ENCODE measurements around the gene GNG7. TPM values are rescaled to one million over a fixed set of nuclear protein-coding genes. Genes with fewer than 3 reads are reported as not detected.

GNG7 gene
- total and polyA plus RNA-seq, 2 donors (not counting 3 experiments of a cell fraction or from before 2014, with no cell fraction given): 0.29 to 0.84 TPM

DNA sequence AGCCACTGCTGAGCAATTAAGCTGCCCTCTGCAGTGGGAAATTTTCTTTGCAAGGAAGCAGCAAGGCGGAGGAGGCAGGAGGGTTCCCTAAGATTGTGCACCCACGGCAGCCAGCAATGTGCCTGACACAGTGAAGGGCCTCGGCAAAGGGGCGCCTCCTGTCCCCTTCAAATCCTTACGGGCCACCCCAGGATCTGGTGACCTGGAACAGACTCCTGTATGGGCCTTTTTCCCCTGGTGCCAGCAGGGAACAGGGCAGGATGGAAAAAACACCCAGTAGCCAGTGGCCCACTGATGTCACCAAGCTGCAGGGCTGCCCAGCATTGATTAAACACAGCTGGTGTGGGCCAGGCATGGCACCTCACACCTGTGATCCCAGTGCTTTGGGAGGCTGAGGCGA lies 86.7 kb downstream of the GNG7 start:
- DNase-seq (ENCODE audit: low read depth, low spot score) (no peak), FAIRE-seq (no peak)
- Histone ChIP-seq H3K9me1 (replicated peaks; ENCODE audit: control insufficient read depth, extremely low read depth, insufficient read depth, low read length) (no peaks in the 10 kb centered on the region), H3K27ac (ENCODE audit: insufficient read depth, low read depth, low read length) (no peak overlapping the region), H2AFZ (ENCODE audit: low read depth, low read length) (no peak overlapping the region), H3K9ac (replicated peaks; ENCODE audit: extremely low read depth, insufficient read depth, low read length) (no peak overlapping the region), H3K4me3 (replicated peaks in 1 of 3; ENCODE audit: insufficient read depth in 1 of 3, low read depth in 1 of 3, low read length in 3 of 3) (no peak overlapping the region), H4K20me1 (replicated peaks; ENCODE audit: control insufficient read depth, extremely low read depth, insufficient read depth, low read length) (no peaks in the 10 kb centered on the region), H3K4me1 (ENCODE audit: control insufficient read depth, extremely low read depth, insufficient read depth, low read length) (peaks cover 22% of the 10 kb centered on the region), H3K9me3 (replicated peaks; ENCODE audit: control insufficient read depth, insufficient read depth, low read length) (no peaks in the 10 kb centered on the region), H3K79me2 (ENCODE audit: control insufficient read depth, insufficient read depth, low read length) (no peaks in the 10 kb centered on the region), H3K27me3 (ENCODE audit: control insufficient read depth in 2 of 2, insufficient read depth in 2 of 2, low read length in 2 of 2) (no peaks in the 10 kb centered on the region), H3K4me2 (ENCODE audit: insufficient read depth, low read length) (no peak overlapping the region), H3K36me3 (ENCODE audit: control insufficient read depth in 2 of 2, extremely low read depth in 1 of 2, insufficient read depth in 2 of 2, low read length in 2 of 2) (no peaks in the 10 kb centered on the region)
- ChIA-PET CTCF (interaction anchor here (1.6 to 10.0 kb wide), 3 partner anchors 18 to 143 kb away, joined by 4 to 171 read pairs (median 4); no protein-coding TSS in a partner anchor), POLR2A (interaction anchor here (1.7 kb wide), 1 partner anchor 140 kb away, joined by 11 read pairs; the partner anchor contains the start of gene GADD45B)
- BruUV-seq (replicated peaks): no TSS peak
- dilution Hi-C loops (cut with MboI; ENCODE audit: extremely low pct_ligation_motif_present, low sequenced_read_pairs): no loop called here
- TF ChIP-seq, protein P1, sequence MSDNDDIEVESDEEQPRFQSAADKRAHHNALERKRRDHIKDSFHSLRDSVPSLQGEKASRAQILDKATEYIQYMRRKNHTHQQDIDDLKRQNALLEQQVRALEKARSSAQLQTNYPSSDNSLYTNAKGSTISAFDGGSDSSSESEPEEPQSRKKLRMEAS (IDR thresholded peaks at IDR 0.05; ENCODE audit: insufficient read depth, insufficient read length): no peak
- TF ChIP-seq POLR2AphosphoS5 (IDR thresholded peaks at IDR 0.05; ENCODE audit: insufficient read depth, low read depth, low read length) (no peak), POLR2A (IDR thresholded peaks at IDR 0.05; ENCODE audit: low read depth, low read length) (no peak), FOS (IDR thresholded peaks at IDR 0.05; ENCODE audit: borderline replicate concordance, insufficient read depth, low read length) (no peak), GATA2 (IDR thresholded peaks at IDR 0.05; ENCODE audit: insufficient read depth, insufficient read length, low read depth, low read length) (no peak), MYC (IDR thresholded peaks at IDR 0.05; ENCODE audit: low read depth, low read length) (no peak), EZH2 (IDR thresholded peaks at IDR 0.05; ENCODE audit: borderline replicate concordance, low read depth, low read length, severe bottlenecking) (no peak), JUN (IDR thresholded peaks at IDR 0.05; ENCODE audit: borderline replicate concordance, insufficient read depth, insufficient read length, low read depth) (no peak)
- TF ChIP-seq, protein P2, sequence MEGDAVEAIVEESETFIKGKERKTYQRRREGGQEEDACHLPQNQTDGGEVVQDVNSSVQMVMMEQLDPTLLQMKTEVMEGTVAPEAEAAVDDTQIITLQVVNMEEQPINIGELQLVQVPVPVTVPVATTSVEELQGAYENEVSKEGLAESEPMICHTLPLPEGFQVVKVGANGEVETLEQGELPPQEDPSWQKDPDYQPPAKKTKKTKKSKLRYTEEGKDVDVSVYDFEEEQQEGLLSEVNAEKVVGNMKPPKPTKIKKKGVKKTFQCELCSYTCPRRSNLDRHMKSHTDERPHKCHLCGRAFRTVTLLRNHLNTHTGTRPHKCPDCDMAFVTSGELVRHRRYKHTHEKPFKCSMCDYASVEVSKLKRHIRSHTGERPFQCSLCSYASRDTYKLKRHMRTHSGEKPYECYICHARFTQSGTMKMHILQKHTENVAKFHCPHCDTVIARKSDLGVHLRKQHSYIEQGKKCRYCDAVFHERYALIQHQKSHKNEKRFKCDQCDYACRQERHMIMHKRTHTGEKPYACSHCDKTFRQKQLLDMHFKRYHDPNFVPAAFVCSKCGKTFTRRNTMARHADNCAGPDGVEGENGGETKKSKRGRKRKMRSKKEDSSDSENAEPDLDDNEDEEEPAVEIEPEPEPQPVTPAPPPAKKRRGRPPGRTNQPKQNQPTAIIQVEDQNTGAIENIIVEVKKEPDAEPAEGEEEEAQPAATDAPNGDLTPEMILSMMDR (IDR thresholded peaks at IDR 0.05; ENCODE audit: extremely low read depth in 1 of 2, insufficient read depth in 1 of 2, low read depth in 1 of 2, low read length in 2 of 2): no peak
- intact Hi-C loops (cut with micrococcal nuclease): loop anchor here (10.0 kb wide), 1 partner anchor 221 kb away; no protein-coding TSS in a partner anchor

Measured in endothelial cell of umbilical vein (primary cell).